Hematopoietic multipotent progenitor cell treated with erythropoietin and hydrocortisone succinate and interleukin-3 and kit ligand, for 15 days (in vitro differentiated cells): ENCODE measurements around the gene SLC22A5.
A peak's percentile ranks its signal among the peaks of the same experiment; 100 is the strongest.
"Not testable (repeated sequence)": the region's sequence is repeated elsewhere in the genome, so short reads cannot be mapped to it uniquely, and the experiment has no call there.

Experiments
- DNase-seq: peaks from one replicate; pipeline ENCODE4 v3.0.0-alpha.2; 2015; ENCODE audit warnings: low spot score

Gene SLC22A5

GRCh38 chr5:132414634-132415378 lies 45.3 kb downstream of the SLC22A5 start:
- no peak for DNase-seq

- not testable (repeated sequence) for DNase-seq
Observed at GRCh38 chr5:132415516-132415915, 46.0 kb downstream of the SLC22A5 start.

DNA sequence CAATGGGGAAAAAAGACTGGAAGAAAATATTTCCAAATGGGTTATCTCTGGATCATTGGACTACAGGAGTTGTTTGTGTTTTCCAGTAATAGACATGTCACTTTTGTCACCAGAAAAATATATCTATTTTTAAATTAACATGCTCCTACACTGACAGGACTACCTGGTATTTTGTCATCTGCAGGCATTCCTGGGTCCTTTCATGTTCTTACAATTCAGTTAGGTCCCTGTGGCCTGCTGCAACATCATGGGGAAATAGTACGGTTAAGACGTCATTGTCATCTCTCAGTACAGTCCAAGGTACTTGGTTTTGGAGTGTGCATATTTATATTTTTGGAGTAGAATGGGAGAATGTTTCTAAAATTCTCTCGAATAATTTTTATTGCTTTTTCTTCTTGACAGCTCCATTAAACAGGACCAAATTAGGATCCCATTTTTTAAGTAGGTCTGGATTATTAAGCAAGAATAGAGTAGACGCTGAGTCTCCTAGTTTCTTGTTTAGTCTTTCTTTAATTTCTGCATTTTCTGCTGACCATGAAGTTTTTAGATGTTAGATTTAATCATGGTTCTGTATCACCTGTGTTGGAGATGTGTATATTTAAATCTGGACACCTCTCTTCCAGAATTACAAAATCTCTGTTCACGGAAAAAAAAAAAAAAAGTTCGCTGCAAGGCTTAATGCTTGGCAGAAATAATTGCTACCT lies 46.9 kb downstream of the SLC22A5 start:
- no peak for DNase-seq

DNA sequence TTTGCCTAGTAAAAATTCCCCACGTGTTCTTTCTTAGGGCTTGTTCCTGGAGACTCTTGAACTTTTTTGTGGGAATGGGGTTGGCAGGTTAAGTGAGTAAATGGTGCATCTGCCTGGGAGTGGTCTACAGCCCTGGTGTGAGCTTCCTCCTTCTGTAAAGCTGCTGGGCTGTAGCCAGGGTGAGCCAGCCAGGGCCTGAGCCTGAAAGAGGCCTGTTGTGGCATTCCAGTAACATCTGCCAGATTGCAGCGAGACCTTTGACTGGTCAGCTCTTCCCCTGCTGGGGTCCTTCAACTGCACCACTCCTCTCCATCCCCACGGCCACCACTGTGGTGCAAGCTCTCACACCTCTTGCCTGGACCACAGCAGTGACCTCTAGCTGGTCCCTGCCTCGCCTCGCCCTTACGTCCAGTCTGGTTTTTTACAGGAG lies 47.5 kb downstream of the SLC22A5 start:
- DNase-seq: no peak

- no peak for DNase-seq
Observed at GRCh38 chr5:132417461-132417860, 48.0 kb downstream of the SLC22A5 start.

DNA sequence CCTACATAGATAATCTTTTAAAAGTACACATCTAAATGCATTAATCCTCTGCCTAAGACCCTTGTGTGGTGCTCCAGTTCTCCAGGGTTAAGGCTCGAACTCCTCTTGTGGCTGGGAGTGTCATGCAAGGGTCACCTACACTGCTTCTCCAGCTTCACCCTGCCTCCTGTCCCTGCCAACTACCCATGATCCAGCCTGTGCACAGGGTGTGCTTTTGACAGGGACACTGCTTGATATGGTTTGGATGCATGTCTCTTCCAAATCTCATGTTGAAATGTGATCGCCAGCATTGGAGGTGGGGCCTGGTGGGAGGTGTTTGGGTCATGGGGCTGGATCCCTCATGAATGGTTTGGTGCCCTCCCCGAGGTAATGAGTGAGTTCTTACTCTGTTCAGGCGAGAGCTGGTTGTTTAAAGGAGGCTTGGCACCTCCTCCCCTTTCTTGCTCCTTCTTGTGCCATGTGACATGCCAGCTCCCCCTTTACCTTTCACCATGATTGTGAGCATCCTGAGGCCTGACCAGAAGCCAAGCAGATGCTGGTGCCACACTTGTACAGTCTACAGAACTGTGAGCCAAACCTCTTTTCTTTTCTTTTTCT lies 48.5 kb downstream of the SLC22A5 start:
- no peak for DNase-seq

GRCh38 chr5:132418881-132419280 lies 49.4 kb downstream of the SLC22A5 start:
- no peak for DNase-seq

- peak; percentile 80 for DNase-seq
Observed at GRCh38 chr5:132419502-132420468, 50.3 kb downstream of the SLC22A5 start.

DNA sequence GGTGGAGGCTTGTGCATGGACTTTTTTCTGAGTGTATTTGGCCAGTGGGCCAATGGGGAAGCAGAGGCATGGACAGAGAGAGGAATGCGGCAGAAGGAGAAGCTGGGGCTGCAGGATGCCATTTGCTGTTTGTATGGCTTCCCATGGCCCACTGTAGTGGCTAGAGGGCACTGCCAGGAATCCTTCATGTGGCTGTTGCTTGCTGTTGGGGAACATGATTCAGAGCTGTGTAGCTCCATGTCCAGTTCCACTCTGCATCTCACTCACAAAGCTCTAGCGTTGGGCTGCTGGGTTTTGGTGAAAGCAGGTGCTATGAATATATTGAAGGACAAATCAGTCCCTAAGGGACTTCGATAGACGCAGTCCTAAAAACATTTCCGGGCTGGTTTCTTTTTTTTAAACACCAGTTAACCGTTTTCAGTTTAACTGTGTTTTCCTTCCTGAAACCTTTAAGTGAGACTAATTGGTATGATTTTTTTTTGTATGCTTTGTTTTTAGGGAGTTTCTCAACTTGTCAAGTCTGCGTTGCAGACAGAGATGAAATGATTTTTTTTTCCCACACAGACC lies 51.3 kb downstream of the SLC22A5 start:
- DNase-seq: peak; percentile 33

- no peak for DNase-seq
Observed at GRCh38 chr5:132421462-132421861, 52.0 kb downstream of the SLC22A5 start.

GRCh38 chr5:132422720-132423437 lies 53.4 kb downstream of the SLC22A5 start:
- DNase-seq: peak; percentile 98

DNA sequence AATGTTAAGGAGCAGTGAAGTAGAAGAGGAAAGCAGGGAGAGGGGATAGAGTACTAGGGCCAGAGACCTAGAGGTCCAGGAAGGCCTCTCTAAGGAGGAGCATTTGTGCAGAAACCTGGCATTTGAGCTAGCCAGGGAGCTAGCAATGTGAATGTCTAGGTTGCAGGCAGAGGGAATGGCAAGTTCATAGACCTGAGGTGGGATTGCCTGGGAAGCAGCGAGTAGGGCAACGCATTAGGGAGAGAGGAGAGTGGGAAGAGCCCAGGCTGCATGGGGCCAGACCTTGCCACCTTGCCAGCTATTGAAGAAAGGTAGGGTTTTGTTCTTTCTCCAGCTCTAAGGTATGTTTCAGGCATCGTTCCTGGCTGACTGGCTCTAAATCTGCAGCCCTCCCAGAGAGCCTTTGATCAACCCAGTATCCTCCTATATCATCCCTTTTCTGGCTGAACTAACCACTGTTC lies 54.0 kb downstream of the SLC22A5 start:
- no peak for DNase-seq

DNA sequence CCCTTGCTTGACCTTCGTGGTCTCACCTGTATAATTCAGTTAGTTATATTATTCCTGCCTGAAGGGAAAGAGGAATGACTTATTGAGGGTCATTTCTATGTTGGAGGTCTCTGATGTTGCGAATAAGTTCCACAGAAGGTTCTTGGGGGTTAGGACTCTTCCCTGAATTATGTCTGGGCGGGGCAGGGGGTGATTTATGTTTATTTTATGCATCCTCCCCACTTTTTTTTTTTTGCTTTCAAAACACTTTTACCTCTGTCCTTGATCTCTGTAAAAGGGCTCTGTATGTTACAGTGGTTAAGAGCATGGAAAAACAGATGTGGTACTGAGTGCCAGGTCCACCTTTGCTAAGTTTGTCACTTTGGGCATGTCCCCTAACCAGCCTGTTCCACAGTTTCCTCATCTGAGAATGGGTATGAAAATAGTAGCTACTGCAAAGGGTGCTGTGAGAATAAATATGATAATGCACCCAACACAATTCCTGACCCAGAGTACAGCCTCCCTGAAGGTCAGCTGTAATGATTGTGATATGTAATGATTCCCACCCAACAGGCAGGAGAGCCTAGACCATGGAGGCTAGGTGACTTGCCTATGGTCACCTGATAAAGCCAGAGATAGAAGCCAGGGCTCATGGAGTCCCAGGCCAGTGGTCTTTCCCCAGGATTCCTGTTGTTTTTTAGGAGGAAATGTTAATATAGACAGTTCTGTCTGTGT lies 54.8 kb downstream of the SLC22A5 start:
- DNase-seq: peak; percentile 36

- peak; percentile 84 for DNase-seq
Observed at GRCh38 chr5:132425009-132425937, 55.8 kb downstream of the SLC22A5 start.

DNA sequence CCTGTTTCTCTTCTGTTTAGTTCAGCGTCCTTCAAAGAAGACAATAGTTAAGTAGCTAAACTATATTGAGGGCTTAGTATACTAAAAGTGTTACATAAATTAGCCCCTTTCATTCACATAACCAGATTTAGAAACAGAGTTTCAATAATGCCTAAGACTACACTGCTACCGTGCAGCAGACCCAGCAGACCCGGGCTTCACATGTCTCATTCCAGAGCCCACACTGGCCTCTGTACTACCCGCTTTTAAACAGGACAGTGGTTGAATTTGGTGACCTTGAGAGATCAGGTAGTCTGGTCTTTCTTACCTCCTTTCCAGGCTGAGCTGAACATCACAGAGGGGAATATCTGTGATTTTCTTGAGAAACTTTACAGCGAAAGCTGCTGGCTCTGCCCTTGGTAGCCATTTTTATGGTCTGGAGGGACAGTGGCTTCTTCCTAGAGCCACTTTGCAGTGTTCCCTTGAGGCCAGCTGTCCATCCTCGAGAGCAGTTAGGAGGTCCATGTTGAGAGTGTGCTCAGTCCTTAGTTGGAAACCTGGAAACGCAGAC lies 56.5 kb downstream of the SLC22A5 start:
- DNase-seq: no peak

GRCh38 chr5:132426525-132427138 lies 57.1 kb downstream of the SLC22A5 start:
- peak; percentile 77 for DNase-seq

DNA sequence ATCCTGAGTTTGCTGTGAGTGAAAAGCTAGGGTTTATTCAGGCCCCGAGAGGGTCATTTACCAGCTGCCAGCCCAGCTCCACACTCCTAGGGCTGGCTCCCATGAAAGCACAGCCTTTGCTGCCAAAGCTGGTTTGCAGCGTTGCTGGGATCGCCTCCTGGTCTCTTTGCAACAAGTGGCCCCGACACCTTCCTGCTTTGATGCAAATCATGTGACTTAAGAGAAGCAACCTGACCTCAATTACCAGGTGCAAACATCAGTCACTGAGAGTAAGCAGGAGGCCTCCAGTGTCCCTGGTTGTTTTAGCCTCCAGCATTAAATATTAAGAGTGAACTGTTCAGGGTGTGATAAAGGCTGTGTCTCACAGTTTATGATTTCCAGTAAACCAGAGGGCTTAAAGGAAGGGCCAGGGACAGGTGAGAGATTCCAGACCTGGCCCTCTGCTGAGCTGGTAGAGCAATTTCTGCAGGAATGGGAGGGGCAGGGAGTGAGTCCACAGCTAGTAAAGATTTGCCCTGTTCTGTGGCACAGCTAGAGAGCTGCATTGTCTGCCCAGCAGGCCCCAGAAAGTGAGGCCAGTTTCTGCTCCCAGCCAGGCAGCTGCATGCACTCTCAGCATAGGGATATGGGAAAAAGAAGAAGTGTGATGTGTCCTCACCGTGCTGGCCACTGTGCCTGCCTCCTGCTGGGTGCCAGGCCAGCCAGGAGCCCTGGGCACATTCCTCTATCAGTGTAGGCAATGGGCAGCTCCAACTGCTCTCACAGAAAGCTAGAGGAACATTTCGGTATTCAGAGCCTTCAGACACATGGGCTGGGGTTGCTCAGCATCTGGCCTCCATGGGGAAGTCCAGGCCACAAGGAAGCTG lies 58.0 kb downstream of the SLC22A5 start:
- no peak for DNase-seq
